ENCODE data around the gene ANAPC15.

Gene ANAPC15

DNA sequence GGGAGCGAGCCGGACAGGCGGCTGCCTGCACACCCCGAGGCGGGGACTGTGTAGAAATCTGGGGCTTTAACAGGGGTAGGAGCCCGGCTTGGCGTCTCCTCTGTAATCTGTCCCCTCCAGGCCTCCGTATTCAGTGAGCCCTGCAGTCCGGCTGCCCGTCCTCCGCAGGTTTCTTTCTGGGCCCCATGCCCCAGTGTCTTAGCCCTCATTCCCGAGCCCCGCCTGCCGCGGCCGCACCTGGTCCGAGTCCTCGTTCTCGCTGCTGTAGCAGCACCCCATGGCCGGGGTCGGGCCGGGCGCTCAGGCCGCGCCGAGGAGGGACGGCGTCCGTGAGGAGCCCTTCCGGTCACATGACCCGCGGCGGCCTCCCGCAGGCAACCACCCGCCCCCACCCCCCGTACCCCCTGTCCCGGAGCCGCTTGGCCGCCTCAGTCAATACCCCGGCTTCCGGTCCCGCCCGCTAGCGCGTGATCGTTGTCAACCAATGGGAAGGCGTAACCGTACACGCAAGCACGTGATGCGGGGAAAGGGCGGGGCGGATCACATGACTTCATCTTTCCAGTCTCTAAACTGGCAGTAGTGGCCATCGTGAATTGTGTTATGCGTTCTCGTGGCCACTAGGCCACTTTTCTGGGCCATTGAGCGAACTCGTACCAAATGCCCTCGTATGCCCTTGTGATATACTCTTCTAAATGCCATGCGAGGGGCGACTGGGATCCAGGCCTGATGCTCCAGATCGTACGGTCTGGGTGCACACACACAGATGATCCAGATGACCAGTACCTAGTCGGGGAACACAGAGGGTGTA lies 9.3 kb downstream of the ANAPC15 start, which contains the start of gene LAMTOR1 (continued):
- no peak for TF ChIP-seq ZNF223 (tag by site-specific recombination; IDR thresholded peaks at IDR 0.05)
- no peak for TF ChIP-seq ZBTB1 (tag by site-specific recombination; IDR thresholded peaks at IDR 0.05)
- TF ChIP-seq KLF7 (tag by site-specific recombination; IDR thresholded peaks at IDR 0.05; ENCODE audit: borderline replicate concordance), result peak; percentile 76; the same call in 1 of the 2 replicates
- TF ChIP-seq, protein P1, sequence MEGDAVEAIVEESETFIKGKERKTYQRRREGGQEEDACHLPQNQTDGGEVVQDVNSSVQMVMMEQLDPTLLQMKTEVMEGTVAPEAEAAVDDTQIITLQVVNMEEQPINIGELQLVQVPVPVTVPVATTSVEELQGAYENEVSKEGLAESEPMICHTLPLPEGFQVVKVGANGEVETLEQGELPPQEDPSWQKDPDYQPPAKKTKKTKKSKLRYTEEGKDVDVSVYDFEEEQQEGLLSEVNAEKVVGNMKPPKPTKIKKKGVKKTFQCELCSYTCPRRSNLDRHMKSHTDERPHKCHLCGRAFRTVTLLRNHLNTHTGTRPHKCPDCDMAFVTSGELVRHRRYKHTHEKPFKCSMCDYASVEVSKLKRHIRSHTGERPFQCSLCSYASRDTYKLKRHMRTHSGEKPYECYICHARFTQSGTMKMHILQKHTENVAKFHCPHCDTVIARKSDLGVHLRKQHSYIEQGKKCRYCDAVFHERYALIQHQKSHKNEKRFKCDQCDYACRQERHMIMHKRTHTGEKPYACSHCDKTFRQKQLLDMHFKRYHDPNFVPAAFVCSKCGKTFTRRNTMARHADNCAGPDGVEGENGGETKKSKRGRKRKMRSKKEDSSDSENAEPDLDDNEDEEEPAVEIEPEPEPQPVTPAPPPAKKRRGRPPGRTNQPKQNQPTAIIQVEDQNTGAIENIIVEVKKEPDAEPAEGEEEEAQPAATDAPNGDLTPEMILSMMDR (tag by site-specific recombination; IDR thresholded peaks at IDR 0.05), result peak; percentile 45; the same call in 1 of the 2 replicates
- TF ChIP-seq YY1 (tag by site-specific recombination; IDR thresholded peaks at IDR 0.05), result peak; percentile 35; the same call in 1 of the 2 replicates

- no peak for TF ChIP-seq ZNF747 (tag by site-specific recombination; IDR thresholded peaks at IDR 0.05)
- TF ChIP-seq, protein P2, sequence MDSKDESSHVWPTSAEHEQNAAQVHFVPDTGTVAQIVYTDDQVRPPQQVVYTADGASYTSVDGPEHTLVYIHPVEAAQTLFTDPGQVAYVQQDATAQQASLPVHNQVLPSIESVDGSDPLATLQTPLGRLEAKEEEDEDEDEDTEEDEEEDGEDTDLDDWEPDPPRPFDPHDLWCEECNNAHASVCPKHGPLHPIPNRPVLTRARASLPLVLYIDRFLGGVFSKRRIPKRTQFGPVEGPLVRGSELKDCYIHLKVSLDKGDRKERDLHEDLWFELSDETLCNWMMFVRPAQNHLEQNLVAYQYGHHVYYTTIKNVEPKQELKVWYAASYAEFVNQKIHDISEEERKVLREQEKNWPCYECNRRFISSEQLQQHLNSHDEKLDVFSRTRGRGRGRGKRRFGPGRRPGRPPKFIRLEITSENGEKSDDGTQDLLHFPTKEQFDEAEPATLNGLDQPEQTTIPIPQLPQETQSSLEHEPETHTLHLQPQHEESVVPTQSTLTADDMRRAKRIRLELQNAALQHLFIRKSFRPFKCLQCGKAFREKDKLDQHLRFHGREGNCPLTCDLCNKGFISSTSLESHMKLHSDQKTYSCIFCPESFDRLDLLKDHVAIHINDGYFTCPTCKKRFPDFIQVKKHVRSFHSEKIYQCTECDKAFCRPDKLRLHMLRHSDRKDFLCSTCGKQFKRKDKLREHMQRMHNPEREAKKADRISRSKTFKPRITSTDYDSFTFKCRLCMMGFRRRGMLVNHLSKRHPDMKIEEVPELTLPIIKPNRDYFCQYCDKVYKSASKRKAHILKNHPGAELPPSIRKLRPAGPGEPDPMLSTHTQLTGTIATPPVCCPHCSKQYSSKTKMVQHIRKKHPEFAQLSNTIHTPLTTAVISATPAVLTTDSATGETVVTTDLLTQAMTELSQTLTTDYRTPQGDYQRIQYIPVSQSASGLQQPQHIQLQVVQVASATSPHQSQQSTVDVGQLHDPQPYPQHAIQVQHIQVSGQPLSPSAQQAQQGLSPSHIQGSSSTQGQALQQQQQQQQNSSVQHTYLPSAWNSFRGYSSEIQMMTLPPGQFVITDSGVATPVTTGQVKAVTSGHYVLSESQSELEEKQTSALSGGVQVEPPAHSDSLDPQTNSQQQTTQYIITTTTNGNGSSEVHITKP (tag by site-specific recombination; IDR thresholded peaks at IDR 0.05), result no peak
- TF ChIP-seq, protein P3, sequence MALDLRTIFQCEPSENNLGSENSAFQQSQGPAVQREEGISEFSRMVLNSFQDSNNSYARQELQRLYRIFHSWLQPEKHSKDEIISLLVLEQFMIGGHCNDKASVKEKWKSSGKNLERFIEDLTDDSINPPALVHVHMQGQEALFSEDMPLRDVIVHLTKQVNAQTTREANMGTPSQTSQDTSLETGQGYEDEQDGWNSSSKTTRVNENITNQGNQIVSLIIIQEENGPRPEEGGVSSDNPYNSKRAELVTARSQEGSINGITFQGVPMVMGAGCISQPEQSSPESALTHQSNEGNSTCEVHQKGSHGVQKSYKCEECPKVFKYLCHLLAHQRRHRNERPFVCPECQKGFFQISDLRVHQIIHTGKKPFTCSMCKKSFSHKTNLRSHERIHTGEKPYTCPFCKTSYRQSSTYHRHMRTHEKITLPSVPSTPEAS (tag by site-specific recombination; IDR thresholded peaks at IDR 0.05), result no peak
- TF ChIP-seq ZNF501 (tag by site-specific recombination; IDR thresholded peaks at IDR 0.05), result no peak
- TF ChIP-seq ZNF768 (tag by site-specific recombination; IDR thresholded peaks at IDR 0.05), result no peak
- TF ChIP-seq ZNF416 (tag by site-specific recombination; IDR thresholded peaks at IDR 0.05), result no peak
- no peak for TF ChIP-seq ZNF404 (tag by site-specific recombination; IDR thresholded peaks at IDR 0.05)
- TF ChIP-seq OVOL3 (tag by site-specific recombination; IDR thresholded peaks at IDR 0.05), result no peak
- TF ChIP-seq ZSCAN30 (tag by site-specific recombination; IDR thresholded peaks at IDR 0.05), result no peak
- POLR2A ChIA-PET, result interaction anchor here (1.0 to 1.5 kb wide), 2 partner anchors 10 to 11 kb away, joined by 3 to 4 read pairs; partner anchors contain the start of gene ANAPC15
- Histone ChIP-seq H3K4me3 (ENCODE audit: low read depth, low read length) (peak overlapping the region; percentile 87), H3K9me3 (ENCODE audit: control insufficient read depth, insufficient read depth, low read depth, low read length) (no peaks in the 10 kb centered on the region), H3K4me1 (ENCODE audit: control insufficient read depth, insufficient read depth, low read length) (no peaks in the 10 kb centered on the region), H3K36me3 (ENCODE audit: control insufficient read depth in 2 of 2, insufficient read depth in 1 of 2, low read length in 2 of 2) (peaks cover 0 to 49% of the 10 kb centered on the region in 2 experiments; a peak in 1 of 3 replicates), H3K27ac (ENCODE audit: extremely low read depth, low read depth, low read length) (peak overlapping the region; percentile 75)
- CTCF ChIA-PET, result interaction anchor here (0.7 to 3.2 kb wide), 5 partner anchors 10 to 328 kb away, joined by 3 to 18 read pairs (median 6); no protein-coding TSS in a partner anchor
Observed at GRCh38 chr11:72102631-72102945, 9.9 kb downstream of the ANAPC15 start.

GRCh38 chr11:72102162-72102561 lies 10.3 kb downstream of the ANAPC15 start:
- Histone ChIP-seq H3K4me3 (ENCODE audit: low read depth, low read length) (peak overlapping the region; percentile 87), H3K9me3 (ENCODE audit: control insufficient read depth, insufficient read depth, low read depth, low read length) (no peaks in the 10 kb centered on the region), H3K36me3 (ENCODE audit: control insufficient read depth in 2 of 2, insufficient read depth in 1 of 2, low read length in 2 of 2) (peaks cover 0 to 53% of the 10 kb centered on the region in 2 experiments; a peak in 1 of 3 replicates), H3K4me1 (ENCODE audit: control insufficient read depth, insufficient read depth, low read length) (no peaks in the 10 kb centered on the region), H3K27ac (ENCODE audit: extremely low read depth, low read depth, low read length) (peak overlapping the region; percentile 75; the same call in 1 of the 2 replicates)
- ChIA-PET CTCF (interaction anchor here (0.5 to 3.2 kb wide), 7 partner anchors 10 to 345 kb away, joined by 3 to 18 read pairs (median 6); no protein-coding TSS in a partner anchor), POLR2A (interaction anchor here (1.0 to 1.5 kb wide), 2 partner anchors 10 to 11 kb away, joined by 3 to 4 read pairs; partner anchors contain the start of gene ANAPC15)
- TF ChIP-seq ZNF280C (tag by site-specific recombination; IDR thresholded peaks at IDR 0.05) (no peak), ZNF280D (tag by site-specific recombination; IDR thresholded peaks at IDR 0.05) (no peak), ZNF433 (tag by site-specific recombination; IDR thresholded peaks at IDR 0.05; ENCODE audit: low read depth) (no peak), ZNF571 (tag by site-specific recombination; IDR thresholded peaks at IDR 0.05) (no peak)
